Fibroblast of villous mesenchyme (primary cell): ENCODE results near the gene MAEA. TPM values are rescaled to one million over a fixed set of nuclear protein-coding genes. Genes with fewer than 3 reads are reported as not detected.

Experiments
- DNase-seq: peaks from one replicate; pipeline ENCODE4 v3.0.0-alpha.2; 2010; ENCODE audit warnings: low read depth
- H3K4me3 ChIP-seq: 2 replicates; pipeline ENCODE4 v1.5.1; 2011; ENCODE audit warnings: low read depth, mild to moderate bottlenecking, low read length
- total RNA-seq: library from RNA; depleted of rRNA; stranded (reverse); fragments of >200 nt; gene quantifications from 2 replicates; pipeline ENCODE4 v1.2.3, GENCODE V29; 2012
- TF ChIP-seq, protein P1 (sequence below): IDR thresholded peaks from 2 replicates; pipeline ENCODE4 v1.5.1; 2012; ENCODE audit warnings: low read depth, mild to moderate bottlenecking, low read length; ENCODE audit not compliant: insufficient read depth

Gene MAEA
- total RNA-seq, 1 donor, result 59.6 TPM

DNA sequence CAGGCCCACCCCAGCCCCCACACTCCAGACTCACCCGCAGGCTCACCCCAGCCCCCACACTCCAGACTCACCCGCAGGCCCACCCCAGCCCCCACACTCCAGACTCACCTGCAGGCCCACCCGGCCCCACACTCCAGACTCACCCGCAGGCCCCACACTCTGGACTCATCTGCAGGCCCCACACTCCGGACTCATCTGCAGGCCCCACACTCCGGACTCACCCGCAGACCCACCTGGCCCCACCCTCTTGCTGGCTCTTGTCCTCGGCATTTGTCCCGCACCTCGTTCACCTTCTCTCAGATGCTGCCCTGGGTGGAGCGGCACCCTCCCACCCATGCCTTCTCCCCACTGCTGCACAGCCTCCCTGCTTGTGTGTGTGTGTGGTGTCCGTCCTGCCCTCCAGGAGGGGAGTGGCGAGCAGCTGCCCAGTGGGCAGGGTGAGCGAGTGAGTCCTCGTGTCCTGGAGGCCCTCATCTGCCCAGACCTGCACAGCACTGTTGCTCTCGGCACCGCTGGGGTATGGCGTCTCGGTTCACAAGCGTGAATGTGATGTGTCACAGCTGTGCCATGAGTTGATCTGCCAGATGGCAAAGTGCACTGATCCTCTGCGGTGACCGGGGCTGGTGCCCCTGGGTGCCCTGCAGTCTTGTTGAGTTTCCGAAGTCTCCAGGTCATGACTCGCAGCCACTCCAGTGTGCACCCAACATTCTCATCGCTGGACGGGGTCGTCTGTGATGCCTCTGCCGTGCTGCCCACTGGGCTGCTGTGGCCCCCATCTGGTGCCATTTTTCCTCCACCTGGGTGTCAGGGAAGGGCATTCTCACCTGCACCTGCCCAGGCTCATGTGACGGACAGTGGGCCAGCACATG is 27.7 kb downstream of the MAEA start:
- H3K4me3 ChIP-seq, result no peak overlapping the region
- TF ChIP-seq, protein P1, sequence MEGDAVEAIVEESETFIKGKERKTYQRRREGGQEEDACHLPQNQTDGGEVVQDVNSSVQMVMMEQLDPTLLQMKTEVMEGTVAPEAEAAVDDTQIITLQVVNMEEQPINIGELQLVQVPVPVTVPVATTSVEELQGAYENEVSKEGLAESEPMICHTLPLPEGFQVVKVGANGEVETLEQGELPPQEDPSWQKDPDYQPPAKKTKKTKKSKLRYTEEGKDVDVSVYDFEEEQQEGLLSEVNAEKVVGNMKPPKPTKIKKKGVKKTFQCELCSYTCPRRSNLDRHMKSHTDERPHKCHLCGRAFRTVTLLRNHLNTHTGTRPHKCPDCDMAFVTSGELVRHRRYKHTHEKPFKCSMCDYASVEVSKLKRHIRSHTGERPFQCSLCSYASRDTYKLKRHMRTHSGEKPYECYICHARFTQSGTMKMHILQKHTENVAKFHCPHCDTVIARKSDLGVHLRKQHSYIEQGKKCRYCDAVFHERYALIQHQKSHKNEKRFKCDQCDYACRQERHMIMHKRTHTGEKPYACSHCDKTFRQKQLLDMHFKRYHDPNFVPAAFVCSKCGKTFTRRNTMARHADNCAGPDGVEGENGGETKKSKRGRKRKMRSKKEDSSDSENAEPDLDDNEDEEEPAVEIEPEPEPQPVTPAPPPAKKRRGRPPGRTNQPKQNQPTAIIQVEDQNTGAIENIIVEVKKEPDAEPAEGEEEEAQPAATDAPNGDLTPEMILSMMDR, result no peak
- no peak for DNase-seq

DNA sequence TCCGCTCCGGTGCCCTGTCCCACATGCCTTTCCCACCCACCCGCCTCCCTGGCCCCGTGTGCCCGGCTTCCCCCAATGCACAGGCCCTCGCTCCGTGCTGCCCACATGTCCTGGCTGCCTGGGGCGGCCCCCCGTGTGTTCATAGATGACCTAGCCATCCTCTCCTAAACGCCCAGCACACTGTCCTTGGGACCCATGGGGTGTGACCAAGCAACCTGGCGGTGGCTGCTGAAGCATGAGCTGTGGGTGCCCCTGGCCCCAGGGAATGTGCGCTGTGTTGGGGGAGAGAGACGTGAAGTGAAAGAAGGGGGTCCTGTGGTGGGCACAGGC is 28.3 kb downstream of the MAEA start:
- TF ChIP-seq, protein P1, result no peak
- no peak overlapping the region for H3K4me3 ChIP-seq
- DNase-seq, result no peak

GRCh38 chr4:1318488-1319213 is 29.0 kb downstream of the MAEA start:
- DNase-seq, result no peak
- TF ChIP-seq, protein P1, result peak; percentile 33

DNA sequence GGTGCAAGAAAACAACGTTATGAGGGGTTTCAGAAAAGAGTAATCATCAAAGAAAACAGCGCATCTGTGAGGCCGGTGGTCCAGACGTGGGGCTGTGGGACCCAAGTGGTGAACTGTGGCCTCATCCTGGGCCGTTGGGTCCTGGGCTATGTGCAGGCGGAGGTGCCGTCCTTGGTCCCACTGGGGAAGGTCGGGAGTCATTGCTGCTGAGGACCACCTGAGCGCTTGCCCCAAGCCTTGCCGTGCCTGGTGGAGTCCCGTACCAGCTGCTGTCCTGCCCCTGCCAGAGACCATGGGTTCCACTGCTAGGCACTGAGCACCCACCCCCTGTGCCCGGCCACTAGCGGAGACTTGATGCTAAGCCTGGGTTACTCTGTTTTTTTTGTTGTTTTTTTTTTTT is 31.8 kb downstream of the MAEA start:
- TF ChIP-seq, protein P1, result no peak
- no peak for DNase-seq
- H3K4me3 ChIP-seq, result no peak overlapping the region

More at GRCh38 chr4:1318488-1319213, 29.0 kb downstream of the MAEA start:
- no peak overlapping the region for H3K4me3 ChIP-seq

GRCh38 chr4:1321946-1322650 is 32.4 kb downstream of the MAEA start:
- no peak for DNase-seq
- TF ChIP-seq, protein P1, result no peak
- H3K4me3 ChIP-seq, result no peak overlapping the region

- no peak overlapping the region for H3K4me3 ChIP-seq
- DNase-seq, result no peak
- TF ChIP-seq, protein P1, result no peak
These were observed 33.6 kb downstream of the MAEA start for GRCh38 chr4:1323280-1323634.
